KOPT-K1 (cell line): ENCODE results near the gene SMIM27.
"Not testable (repeated sequence)": the region's sequence is repeated elsewhere in the genome, so short reads cannot be mapped to it uniquely, and the experiment has no call there.

ENCODE experiments used
- H3K27ac ChIP-seq: fragments of 200-600 bp; sonication (generic); 2 replicates; pipeline ENCODE4 v1.5.1; 2016; ENCODE audit warnings: antibody characterized with exemption, mild to moderate bottlenecking, low read depth, low read length; ENCODE audit not compliant: poor library complexity, severe bottlenecking
- H3K36me3 ChIP-seq: fragments of 200-600 bp; sonication (generic); 2 replicates; pipeline ENCODE4 v1.5.1; 2017; ENCODE audit warnings: antibody characterized with exemption, mild to moderate bottlenecking, low read length, moderate library complexity; ENCODE audit not compliant: insufficient read depth
- H3K9me3 ChIP-seq: fragments of 200-600 bp; sonication (generic); 2 replicates; pipeline ENCODE4 v1.5.1; 2017; ENCODE audit warnings: antibody characterized with exemption, low read length, mild to moderate bottlenecking; ENCODE audit not compliant: insufficient read depth, poor library complexity, severe bottlenecking

The SMIM27 gene

GRCh38 chr9:32574858-32575257 is 22.7 kb downstream of the SMIM27 start:
- no peaks in the 10 kb centered on the region for H3K9me3 ChIP-seq
- peaks cover 5% of the 10 kb centered on the region; the same call in 1 of the 2 replicates for H3K36me3 ChIP-seq
- H3K27ac ChIP-seq, result no peak overlapping the region

- H3K27ac ChIP-seq, result no peak overlapping the region
- H3K36me3 ChIP-seq, result no peaks in the 10 kb centered on the region
- no peaks in the 10 kb centered on the region for H3K9me3 ChIP-seq
Observed at GRCh38 chr9:32577316-32577715, 25.2 kb downstream of the SMIM27 start.

GRCh38 chr9:32578976-32579375 is 26.8 kb downstream of the SMIM27 start:
- Histone ChIP-seq H3K9me3 (no peaks in the 10 kb centered on the region), H3K27ac (no peak overlapping the region), H3K36me3 (no peaks in the 10 kb centered on the region)

DNA sequence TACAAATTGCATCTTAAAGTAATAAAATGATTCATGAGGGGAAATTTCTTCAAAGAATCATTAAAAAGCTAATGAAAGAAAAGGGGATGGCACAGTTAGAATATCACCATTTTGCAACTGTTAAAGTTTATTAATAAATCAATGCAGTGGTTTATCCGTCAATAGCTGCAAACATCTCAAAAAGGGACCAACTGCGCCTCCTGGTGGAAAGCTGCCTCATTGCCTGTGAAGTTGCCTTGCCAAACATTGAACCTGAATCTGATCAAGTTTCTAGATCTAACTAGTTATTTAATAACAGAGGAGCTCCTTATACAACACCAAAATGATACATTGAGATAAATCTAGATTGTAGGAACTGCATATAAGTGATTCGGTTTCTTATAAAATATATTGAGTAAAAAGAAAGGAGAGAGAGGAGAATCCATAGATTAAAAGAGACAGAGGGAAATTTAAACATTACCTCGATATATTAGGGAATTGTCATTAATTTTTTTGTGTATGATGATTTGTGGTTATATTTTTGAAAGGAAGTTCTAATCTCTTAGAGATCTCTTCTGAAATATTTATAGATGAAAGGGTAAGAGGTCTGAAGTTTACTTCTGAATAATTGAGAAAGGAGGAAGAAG is 27.7 kb downstream of the SMIM27 start:
- no peaks in the 10 kb centered on the region for H3K36me3 ChIP-seq
- no peak overlapping the region for H3K27ac ChIP-seq
- H3K9me3 ChIP-seq, result no peaks in the 10 kb centered on the region

DNA sequence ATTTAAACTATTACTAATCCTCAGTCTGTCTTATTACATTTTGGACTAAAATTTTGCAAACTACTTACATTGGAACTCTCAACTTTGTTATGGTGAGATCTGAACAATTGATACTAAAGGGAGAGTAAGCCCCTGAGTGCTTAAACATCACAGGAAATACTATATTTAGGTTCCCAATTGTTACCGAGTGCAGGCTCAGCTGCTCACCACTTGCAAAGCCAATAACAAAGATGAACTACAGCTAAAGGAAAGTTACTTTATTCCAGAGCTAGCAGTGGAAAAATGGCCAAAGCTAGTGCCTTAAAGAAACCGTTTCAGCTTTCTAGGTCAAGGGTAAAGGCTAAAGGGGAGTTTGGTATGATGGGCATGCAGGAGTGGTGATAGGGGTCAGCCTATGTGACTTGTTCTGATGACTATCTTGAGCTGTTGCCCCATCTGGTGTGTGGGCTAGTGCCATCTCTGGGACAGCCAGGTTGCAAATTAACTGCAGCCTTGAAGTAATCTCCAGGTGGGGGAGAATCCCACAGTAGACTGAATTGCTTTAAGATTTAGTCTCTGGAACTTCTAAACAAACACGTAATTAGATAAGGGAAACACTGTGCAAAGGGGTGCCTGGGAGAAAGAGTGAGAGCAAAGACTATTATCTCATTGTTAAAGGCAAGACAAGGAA is 28.6 kb downstream of the SMIM27 start:
- Histone ChIP-seq H3K9me3 (no peaks in the 10 kb centered on the region), H3K27ac (no peak overlapping the region)

GRCh38 chr9:32581512-32582143 is 29.5 kb downstream of the SMIM27 start:
- Histone ChIP-seq H3K36me3 (no peaks in the 10 kb centered on the region), H3K27ac (no peak overlapping the region), H3K9me3 (no peaks in the 10 kb centered on the region)

More for the DNA sequence above, 28.6 kb downstream of the SMIM27 start:
- no peaks in the 10 kb centered on the region for H3K36me3 ChIP-seq

DNA sequence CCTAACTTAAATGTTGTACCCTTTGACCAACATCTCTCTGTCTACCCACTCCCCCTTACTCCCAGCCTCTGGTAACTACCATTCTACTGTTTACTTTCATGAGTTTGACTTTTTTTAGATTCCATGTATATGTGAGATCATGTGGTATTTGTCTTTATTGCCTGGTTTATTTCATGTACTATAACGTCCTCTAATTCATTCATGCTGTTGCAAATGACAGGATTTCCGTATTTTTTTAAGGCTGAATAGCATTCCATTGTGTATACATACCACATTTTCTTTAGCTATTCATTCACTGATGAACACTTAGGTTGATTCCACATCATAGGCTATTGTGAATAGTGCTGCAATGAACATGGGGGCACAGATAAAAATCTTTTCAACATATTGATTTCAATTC is 32.7 kb downstream of the SMIM27 start:
- no peak overlapping the region for H3K27ac ChIP-seq
- H3K36me3 ChIP-seq, result no peaks in the 10 kb centered on the region

DNA sequence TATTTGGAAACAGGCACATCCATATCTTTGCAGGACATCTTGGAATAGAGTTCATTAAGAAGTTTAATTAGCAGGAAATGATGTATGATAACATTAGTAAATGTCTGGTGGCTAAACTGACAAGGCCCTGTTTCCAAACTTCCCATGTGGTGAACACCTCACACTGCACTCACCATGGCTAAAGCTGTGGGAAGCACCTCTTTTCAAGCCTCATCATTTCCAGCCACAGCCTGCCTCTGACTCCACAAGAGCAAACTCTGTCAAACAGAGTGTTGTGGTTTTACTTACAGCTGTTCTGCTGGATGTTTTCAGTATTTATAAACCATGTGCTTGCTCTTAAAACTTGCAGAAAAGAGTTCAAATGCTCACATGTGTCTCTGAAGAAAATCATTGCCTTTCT is 35.8 kb downstream of the SMIM27 start:
- H3K9me3 ChIP-seq, result no peaks in the 10 kb centered on the region
- H3K36me3 ChIP-seq, result no peaks in the 10 kb centered on the region
- H3K27ac ChIP-seq, result no peak overlapping the region

More for the DNA sequence above, 32.7 kb downstream of the SMIM27 start:
- no peaks in the 10 kb centered on the region for H3K9me3 ChIP-seq

- no peaks in the 10 kb centered on the region for H3K9me3 ChIP-seq
- no peak overlapping the region for H3K27ac ChIP-seq
- H3K36me3 ChIP-seq, result no peaks in the 10 kb centered on the region
Observed at GRCh38 chr9:32589083-32589723, 37.1 kb downstream of the SMIM27 start.

DNA sequence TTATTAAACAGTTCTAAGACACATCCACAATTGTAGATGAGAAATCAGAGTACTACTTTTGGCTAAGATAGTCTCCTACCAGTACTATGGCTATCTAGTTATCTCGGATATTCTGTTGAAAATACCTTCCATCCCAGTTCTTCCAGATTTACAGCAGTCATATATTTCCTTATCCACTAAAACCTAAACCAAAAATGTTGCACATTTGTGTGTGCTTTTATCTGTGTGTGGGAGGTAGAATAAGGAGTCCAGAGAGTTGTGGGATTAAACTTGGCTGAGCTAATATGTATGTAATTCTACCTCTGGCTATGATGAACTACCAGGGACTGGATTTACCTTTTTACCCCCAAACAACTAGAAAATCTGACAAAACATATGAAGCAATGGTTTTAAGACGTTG is 38.3 kb downstream of the SMIM27 start:
- H3K36me3 ChIP-seq, result no peaks in the 10 kb centered on the region

GRCh38 chr9:32590898-32591297 is 38.8 kb downstream of the SMIM27 start:
- Histone ChIP-seq H3K27ac (no peak overlapping the region), H3K36me3 (no peaks in the 10 kb centered on the region), H3K9me3 (no peaks in the 10 kb centered on the region)

More for the DNA sequence above, 38.3 kb downstream of the SMIM27 start:
- Histone ChIP-seq H3K9me3 (no peaks in the 10 kb centered on the region), H3K27ac (no peak overlapping the region)

DNA sequence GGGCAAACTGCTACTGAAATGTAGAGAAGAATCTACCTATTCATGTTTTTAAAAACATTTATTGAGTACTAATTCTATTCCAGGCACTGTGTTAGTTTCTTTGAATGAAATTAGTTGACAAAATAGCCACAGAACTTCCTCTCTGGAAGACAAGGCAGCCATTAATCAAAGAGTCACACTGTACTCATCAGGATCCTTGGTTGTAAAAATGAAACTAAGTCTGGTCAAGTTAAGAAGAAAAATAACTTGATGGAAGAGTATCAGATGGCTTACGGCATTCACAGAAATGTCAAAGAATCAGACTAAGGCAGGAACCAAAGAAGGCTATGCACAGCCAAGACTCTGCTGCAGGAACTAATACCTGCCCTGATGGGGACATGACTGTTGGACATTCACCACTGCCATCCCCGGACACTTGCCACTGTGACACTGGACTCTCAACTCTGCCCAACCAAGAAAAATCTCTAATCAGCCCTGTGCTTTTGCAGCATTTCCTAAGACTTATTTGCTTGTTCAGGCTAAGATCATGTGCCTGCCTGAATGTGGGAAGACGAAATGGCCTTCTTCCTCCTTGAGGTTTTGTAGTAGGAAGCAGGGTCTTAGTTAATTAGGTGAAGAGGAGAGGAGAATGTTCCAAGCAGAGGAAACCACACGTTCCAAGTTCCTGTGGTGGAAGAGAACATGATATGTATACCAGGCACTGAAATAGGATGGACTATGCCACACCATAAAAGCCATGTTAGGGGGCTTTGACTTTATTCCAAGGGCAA is 44.2 kb downstream of the SMIM27 start:
- Histone ChIP-seq H3K36me3 (no peaks in the 10 kb centered on the region), H3K27ac (no peak overlapping the region), H3K9me3 (no peaks in the 10 kb centered on the region)

- no peaks in the 10 kb centered on the region for H3K36me3 ChIP-seq
- H3K27ac ChIP-seq, result no peak overlapping the region
- H3K9me3 ChIP-seq, result no peaks in the 10 kb centered on the region
Observed at GRCh38 chr9:32596936-32597335, 44.8 kb downstream of the SMIM27 start.

GRCh38 chr9:32599021-32599420 is 46.9 kb downstream of the SMIM27 start:
- not testable (repeated sequence) for H3K36me3 ChIP-seq, H3K9me3 ChIP-seq, H3K27ac ChIP-seq
